Measurements from ENCODE around the gene C11orf68.
A peak's percentile ranks its signal among the peaks of the same experiment; 100 is the strongest.

C11orf68 gene

GRCh38 chr11:65912845-65913244 lies 6.0 kb downstream of the C11orf68 start:
- Histone ChIP-seq H3K9me2 (replicated peaks; ENCODE audit: insufficient read depth, low read length) (no peaks in the 10 kb centered on the region), H3K27ac (ENCODE audit: low read length) (no peak overlapping the region), H4K20me1 (ENCODE audit: insufficient read depth, low read length) (no peaks in the 10 kb centered on the region), H3K4me3 (ENCODE audit: low read length) (no peak overlapping the region), H3F3A (ENCODE audit: insufficient read depth, low read length) (peaks cover 14% of the 10 kb centered on the region), H3K36me3 (replicated peaks; ENCODE audit: insufficient read depth, low read length) (no peaks in the 10 kb centered on the region), H3K79me2 (ENCODE audit: low read length) (peaks cover 14% of the 10 kb centered on the region), H3K9me3 (replicated peaks; ENCODE audit: insufficient read depth, low read length) (no peaks in the 10 kb centered on the region), H3K9ac (ENCODE audit: low read length) (no peak overlapping the region), H3K4me2 (ENCODE audit: low read depth, low read length) (no peak overlapping the region), H2AFZ (ENCODE audit: low read length) (no peak overlapping the region), H3K27me3 (replicated peaks; ENCODE audit: insufficient read depth, low read length) (no peaks in the 10 kb centered on the region), H3K4me1 (ENCODE audit: low read length) (peaks cover 18% of the 10 kb centered on the region; the same call in 1 of the 2 replicates)
- no peak for DNase-seq
- no peak for TF ChIP-seq EZH2 (optimal IDR thresholded peaks at IDR 0.05; ENCODE audit: low read depth, low read length)
- TF ChIP-seq CTCF (IDR thresholded peaks at IDR 0.05; ENCODE audit: low read length): no peak
- no peak for TF ChIP-seq EZH2phosphoT487 (IDR thresholded peaks at IDR 0.05; ENCODE audit: low read length)

GRCh38 chr11:65911682-65912568 lies 6.9 kb downstream of the C11orf68 start:
- TF ChIP-seq EZH2 (optimal IDR thresholded peaks at IDR 0.05; ENCODE audit: low read depth, low read length) (no peak), CTCF (IDR thresholded peaks at IDR 0.05; ENCODE audit: low read length) (peak; percentile 49)
- peaks cover 5% of the 10 kb centered on the region; the same call in 1 of the 2 replicates for H3K79me2 ChIP-seq (ENCODE audit: low read length)
- H3K9me2 ChIP-seq (replicated peaks; ENCODE audit: insufficient read depth, low read length): no peaks in the 10 kb centered on the region
- no peaks in the 10 kb centered on the region for H3K36me3 ChIP-seq (replicated peaks; ENCODE audit: insufficient read depth, low read length)
- peaks cover 14% of the 10 kb centered on the region for H3F3A ChIP-seq (ENCODE audit: insufficient read depth, low read length)
- no peak overlapping the region for H3K9ac ChIP-seq (ENCODE audit: low read length)
- H3K9me3 ChIP-seq (replicated peaks; ENCODE audit: insufficient read depth, low read length): no peaks in the 10 kb centered on the region
- no peaks in the 10 kb centered on the region for H3K27me3 ChIP-seq (replicated peaks; ENCODE audit: insufficient read depth, low read length)
- H3K27ac ChIP-seq (ENCODE audit: low read length): no peak overlapping the region
- DNase-seq: no peak
- no peak overlapping the region for H3K4me2 ChIP-seq (ENCODE audit: low read depth, low read length)
- H4K20me1 ChIP-seq (ENCODE audit: insufficient read depth, low read length): no peaks in the 10 kb centered on the region
- H3K4me3 ChIP-seq (ENCODE audit: low read length): no peak overlapping the region
- peak overlapping the region; percentile 64 for H2AFZ ChIP-seq (ENCODE audit: low read length)
- peaks cover 11% of the 10 kb centered on the region; the same call in 1 of the 2 replicates for H3K4me1 ChIP-seq (ENCODE audit: low read length)

DNA sequence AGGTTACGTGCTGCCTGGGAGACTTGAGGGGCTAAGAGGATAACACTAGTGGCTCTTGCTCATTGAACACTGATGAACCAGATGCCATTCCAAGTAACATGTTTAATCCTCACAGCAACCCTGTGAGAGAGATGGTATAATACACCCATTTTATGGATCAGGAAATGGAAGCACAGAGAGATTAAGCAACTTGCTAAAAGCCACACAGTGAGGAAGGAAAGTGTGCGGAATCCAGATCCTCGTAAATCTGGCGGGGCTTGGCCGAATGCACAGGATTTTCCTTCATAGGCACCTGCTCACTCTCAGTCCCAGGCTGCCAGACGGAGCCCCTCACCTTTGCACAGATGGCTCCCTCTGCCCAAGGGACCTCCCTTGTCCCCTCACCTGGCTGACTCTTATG lies 11.0 kb downstream of the C11orf68 start:
- no peaks in the 10 kb centered on the region for H3K9me3 ChIP-seq (replicated peaks; ENCODE audit: insufficient read depth, low read length)
- no peaks in the 10 kb centered on the region for H3K79me2 ChIP-seq (ENCODE audit: low read length)
- DNase-seq: no peak
- H3K36me3 ChIP-seq (replicated peaks; ENCODE audit: insufficient read depth, low read length): no peaks in the 10 kb centered on the region
- H2AFZ ChIP-seq (ENCODE audit: low read length): no peak overlapping the region
- H4K20me1 ChIP-seq (ENCODE audit: insufficient read depth, low read length): no peaks in the 10 kb centered on the region
- H3K4me3 ChIP-seq (ENCODE audit: low read length): no peak overlapping the region
- no peaks in the 10 kb centered on the region for H3K27me3 ChIP-seq (replicated peaks; ENCODE audit: insufficient read depth, low read length)
- TF ChIP-seq EZH2phosphoT487 (IDR thresholded peaks at IDR 0.05; ENCODE audit: low read length) (no peak), CTCF (IDR thresholded peaks at IDR 0.05; ENCODE audit: low read length) (no peak), EZH2 (optimal IDR thresholded peaks at IDR 0.05; ENCODE audit: low read depth, low read length) (no peak)
- H3K4me2 ChIP-seq (ENCODE audit: low read depth, low read length): no peak overlapping the region
- H3K9me2 ChIP-seq (replicated peaks; ENCODE audit: insufficient read depth, low read length): no peaks in the 10 kb centered on the region
- H3K9ac ChIP-seq (ENCODE audit: low read length): no peak overlapping the region
- peaks cover 11% of the 10 kb centered on the region for H3F3A ChIP-seq (ENCODE audit: insufficient read depth, low read length)
- no peak overlapping the region for H3K27ac ChIP-seq (ENCODE audit: low read length)
- H3K4me1 ChIP-seq (ENCODE audit: low read length): peaks cover 11% of the 10 kb centered on the region; the same call in 1 of the 2 replicates

Data from MM.1S (cell line).